ENCODE results near the gene KANK2.

DNA sequence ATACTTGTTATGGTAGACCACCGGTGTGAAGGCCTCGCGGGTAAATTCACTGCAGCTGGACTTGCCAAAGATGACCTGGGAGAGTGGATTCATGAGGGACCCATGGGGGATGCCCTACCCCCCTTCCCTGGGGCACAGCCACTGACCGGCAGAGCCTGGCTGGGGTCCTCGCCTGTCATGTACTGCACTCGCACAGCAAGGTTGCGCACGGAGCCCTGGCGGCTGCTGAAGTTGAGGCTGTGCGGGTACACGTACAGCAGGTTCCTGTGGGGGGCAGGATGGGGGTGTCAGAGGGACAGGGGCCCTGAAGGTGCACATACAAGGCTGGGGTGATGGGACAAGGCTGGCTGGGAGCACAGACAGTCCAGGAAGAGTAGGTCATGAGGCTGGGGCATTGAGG lies 40.7 kb upstream of the KANK2 start:
- no peak for TF ChIP-seq CTCF (conservative IDR thresholded peaks at IDR 0.05 in 1 of 2, IDR thresholded peaks at IDR 0.05 in 1 of 2; ENCODE audit: extremely low read depth in 1 of 2, insufficient read depth in 1 of 2, low read depth in 1 of 2, low read length in 2 of 2)
- TF ChIP-seq EZH2 (IDR thresholded peaks at IDR 0.05; ENCODE audit: borderline replicate concordance, low read length): no peak

All from mammary epithelial cell (primary cell).